Esophagus squamous epithelium (tissue), 5 donors: ENCODE data around the gene METTL1. TPM values are rescaled to one million over a fixed set of nuclear protein-coding genes. Genes with fewer than 3 reads are reported as not detected.

Experiments used
- DNase-seq: peaks from one replicate; lab custom pipeline; 2025; lab: John Stamatoyannopoulos, UW
- H3K27ac ChIP-seq, 4 donors: fragments of 200-600 bp; sonication (generic); one replicate each; pipeline ENCODE4 v1.5.1; 2016 to 2019; ENCODE audit warnings: mild to moderate bottlenecking in 1 of 4
- H3K27me3 ChIP-seq, 4 donors: fragments of 200-600 bp; sonication (generic); 1 replicate in 3 of 4; 2 replicates in 1 of 4; pipeline versions ENCODE4 v1.5.1 to v1.6.0; 2017 to 2021; ENCODE audit warnings: antibody characterized with exemption in 1 of 4
- H3K36me3 ChIP-seq, 3 donors: fragments of 200-600 bp; sonication (generic); one replicate each; pipeline ENCODE4 v1.5.1; 2016 to 2019
- H3K4me1 ChIP-seq, 3 donors: fragments of 200-600 bp; sonication (generic); one replicate each; pipeline ENCODE4 v1.5.1; 2017 to 2019
- H3K4me3 ChIP-seq, 4 donors: fragments of 200-600 bp; sonication (generic); 1 replicate in 3 of 4; 2 replicates in 1 of 4; pipeline ENCODE4 v1.5.1; 2016 to 2019; ENCODE audit warnings: mild to moderate bottlenecking in 2 of 4, moderate library complexity in 1 of 4
- H3K9me3 ChIP-seq, 3 donors: fragments of 200-600 bp; sonication (generic); one replicate each; pipeline ENCODE4 v1.5.1; 2016 to 2019
- POLR2A ChIP-seq, 4 donors: fragments of 450-650 bp; IDR thresholded peaks; one replicate each; pipeline ENCODE4 v1.6.1; 2017; ENCODE audit warnings: antibody characterized with exemption in 4 of 4, mild to moderate bottlenecking in 4 of 4, moderate library complexity in 3 of 4
- WGBS, 2 donors: methylation state at CpG; one replicate each; pipeline ENCODE4 v1.1.5; 2018; 5-methylcytosine and 5-hydroxymethylcytosine counted together
- intact Hi-C: fragments of 100-400 bp; cut with DNase I; formaldehyde crosslinking; loops from one replicate; pipeline ENCODE4 v1.15.0; 2022
- total RNA-seq, 4 donors: library from RNA; depleted of rRNA; stranded (reverse); fragments of >200 nt; gene quantifications; one replicate each; pipeline ENCODE4 v1.1.0, GENCODE V29; 2016
- TF ChIP-seq, protein P1 (sequence below), 6 experiments: fragments of 450-650 bp in 4 of 6; fragments of 200-600 bp in 2 of 6; sonication (generic) in 2 of 6; IDR thresholded peaks; one replicate each; pipeline ENCODE4 v1.5.1; 2016 to 2019; ENCODE audit warnings: antibody characterized with exemption in 6 of 6, mild to moderate bottlenecking in 4 of 6, moderate library complexity in 4 of 6
- donor health status: DM: yes; HTN: yes; CAD: no.

METTL1 gene
- total RNA-seq, 4 donors from 2014 or later = 6.7 to 16.8 (median 11.8) TPM

DNA sequence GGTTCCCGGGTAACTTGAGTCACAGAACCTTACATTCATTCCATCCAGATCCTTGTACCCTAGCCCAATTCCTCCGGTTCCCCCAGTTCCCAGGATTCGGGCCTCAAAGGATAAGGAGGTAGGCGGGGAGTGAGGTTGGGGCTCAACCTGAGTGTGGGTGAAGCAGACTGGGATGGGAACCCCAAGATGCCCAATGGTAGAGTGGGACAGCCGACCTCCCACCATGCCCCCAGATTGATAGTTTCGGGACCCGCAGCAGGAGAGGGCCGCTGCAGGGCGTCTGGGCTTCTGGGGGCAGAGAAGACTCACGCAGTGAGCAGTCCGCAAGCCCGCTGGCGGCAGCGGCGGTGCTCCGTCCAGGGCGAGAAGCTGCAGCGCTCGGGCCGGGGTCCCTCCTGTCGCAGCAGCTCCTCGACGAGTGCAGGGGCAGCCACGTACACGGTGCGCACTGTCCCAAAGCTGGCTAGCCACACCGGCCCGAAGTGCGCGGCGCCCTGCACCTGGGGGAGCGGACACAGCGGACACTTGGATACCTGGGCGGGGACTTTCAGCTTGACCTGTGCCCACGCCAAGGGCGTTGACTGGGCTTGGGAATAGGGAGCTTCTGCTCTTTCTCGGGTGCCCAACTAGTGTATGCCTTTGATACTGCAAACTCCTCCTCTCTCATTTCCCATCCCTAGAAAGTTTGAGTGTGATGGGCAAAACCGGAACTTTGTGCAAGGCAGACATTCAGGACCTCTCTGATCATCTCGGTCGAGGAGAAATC is 6.0 kb downstream of the METTL1 start:
- no peak for DNase-seq
- Histone ChIP-seq H3K4me3 (peak overlapping the region; percentile 23 to 70 (median 52)), H3K9me3 (no peaks in the 10 kb centered on the region), H3K27ac (no peak overlapping the region), H3K27me3 (peaks cover 0 to 55% (median 10%) of the 10 kb centered on the region in 4 donors), H3K4me1 (peaks cover 25 to 36% (median 27%) of the 10 kb centered on the region in 3 donors), H3K36me3 (peaks cover 0 to 33% (median 5%) of the 10 kb centered on the region in 3 donors)
- TF ChIP-seq, protein P1, sequence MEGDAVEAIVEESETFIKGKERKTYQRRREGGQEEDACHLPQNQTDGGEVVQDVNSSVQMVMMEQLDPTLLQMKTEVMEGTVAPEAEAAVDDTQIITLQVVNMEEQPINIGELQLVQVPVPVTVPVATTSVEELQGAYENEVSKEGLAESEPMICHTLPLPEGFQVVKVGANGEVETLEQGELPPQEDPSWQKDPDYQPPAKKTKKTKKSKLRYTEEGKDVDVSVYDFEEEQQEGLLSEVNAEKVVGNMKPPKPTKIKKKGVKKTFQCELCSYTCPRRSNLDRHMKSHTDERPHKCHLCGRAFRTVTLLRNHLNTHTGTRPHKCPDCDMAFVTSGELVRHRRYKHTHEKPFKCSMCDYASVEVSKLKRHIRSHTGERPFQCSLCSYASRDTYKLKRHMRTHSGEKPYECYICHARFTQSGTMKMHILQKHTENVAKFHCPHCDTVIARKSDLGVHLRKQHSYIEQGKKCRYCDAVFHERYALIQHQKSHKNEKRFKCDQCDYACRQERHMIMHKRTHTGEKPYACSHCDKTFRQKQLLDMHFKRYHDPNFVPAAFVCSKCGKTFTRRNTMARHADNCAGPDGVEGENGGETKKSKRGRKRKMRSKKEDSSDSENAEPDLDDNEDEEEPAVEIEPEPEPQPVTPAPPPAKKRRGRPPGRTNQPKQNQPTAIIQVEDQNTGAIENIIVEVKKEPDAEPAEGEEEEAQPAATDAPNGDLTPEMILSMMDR (IDR thresholded peaks at IDR 0.05) = no peak
- TF ChIP-seq POLR2A (IDR thresholded peaks at IDR 0.05) = no peak
- intact Hi-C loops = no loop called here
- WGBS, 2 donors = 2 to 4% methylated on average over 8 to 12 of the region's 40 CpGs

DNA sequence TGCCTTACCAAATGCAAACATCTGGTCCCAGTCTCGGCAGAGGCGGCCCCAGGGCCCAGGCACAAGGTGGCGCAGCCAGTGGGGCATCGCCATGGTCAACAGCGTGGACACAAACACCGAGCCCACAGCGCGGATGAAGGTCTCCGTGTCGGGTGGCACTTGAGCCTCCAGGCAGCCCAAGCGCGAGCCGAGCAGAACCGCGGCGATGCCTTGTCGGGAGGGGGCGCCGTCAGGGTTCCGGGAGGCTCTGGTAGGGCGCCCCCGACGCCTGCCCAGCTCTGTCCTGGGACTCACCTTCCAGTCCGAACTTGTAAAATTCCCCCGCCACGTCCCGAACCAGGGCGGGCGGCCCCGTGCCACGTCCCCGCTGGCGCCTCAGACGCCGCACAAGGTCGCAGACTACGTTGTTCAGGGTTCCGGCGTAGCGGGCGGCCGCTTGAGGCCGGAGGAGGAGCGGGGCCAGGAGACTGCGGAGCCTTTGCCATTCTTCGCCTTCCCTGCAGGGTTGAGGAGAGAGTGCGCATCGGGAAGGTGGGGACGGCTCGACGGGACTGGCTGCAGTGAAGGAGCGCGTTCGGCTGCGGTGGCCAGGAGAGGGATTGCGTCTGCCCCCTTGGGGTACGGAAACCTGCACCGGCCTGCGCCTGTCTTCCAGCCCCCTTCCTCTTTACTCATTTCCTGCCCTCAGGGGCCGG is 6.8 kb downstream of the METTL1 start:
- intact Hi-C loops = no loop called here
- peaks cover 0 to 26% (median 5%) of the 10 kb centered on the region in 3 donors for H3K36me3 ChIP-seq
- no peak for DNase-seq
- H3K9me3 ChIP-seq = no peaks in the 10 kb centered on the region
- WGBS, 2 donors = 0 to 7% methylated on average over 3 to 6 of the region's 60 CpGs
- peak overlapping the region; percentile 23 to 70 (median 52) for H3K4me3 ChIP-seq
- TF ChIP-seq, protein P1 (IDR thresholded peaks at IDR 0.05) = peak in 3 of 6 experiments; percentile 10 to 29 (median 24)
- TF ChIP-seq POLR2A (IDR thresholded peaks at IDR 0.05) = no peak
- H3K27ac ChIP-seq = no peak overlapping the region
- H3K27me3 ChIP-seq = peaks cover 0 to 55% (median 10%) of the 10 kb centered on the region in 4 donors
- H3K4me1 ChIP-seq = peaks cover 25 to 31% (median 26%) of the 10 kb centered on the region in 3 donors

DNA sequence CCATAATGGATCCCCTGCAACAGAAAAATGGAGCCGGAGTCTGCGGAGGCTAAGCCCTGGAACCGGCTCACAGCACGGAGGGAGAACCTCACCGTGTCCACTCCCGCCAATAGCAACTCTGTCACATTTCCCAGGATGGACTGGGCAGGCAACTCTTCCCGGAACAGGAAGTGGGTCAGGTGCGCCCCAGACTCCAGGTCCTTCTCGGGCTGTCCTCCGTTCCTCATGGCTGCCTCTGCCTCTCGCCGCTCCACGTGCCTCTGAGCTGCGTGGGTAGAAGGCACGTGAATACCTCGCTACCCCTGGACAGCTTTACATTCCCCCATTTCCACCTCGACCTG is 7.3 kb downstream of the METTL1 start:
- Histone ChIP-seq H3K4me3 (peak overlapping the region; percentile 23 to 70 (median 52)), H3K36me3 (peaks cover 0 to 21% (median 5%) of the 10 kb centered on the region in 3 donors), H3K4me1 (peaks cover 25 to 31% (median 26%) of the 10 kb centered on the region in 3 donors), H3K27me3 (peaks cover 0 to 55% (median 10%) of the 10 kb centered on the region in 4 donors), H3K9me3 (no peaks in the 10 kb centered on the region), H3K27ac (no peak overlapping the region)
- no peak for DNase-seq
- WGBS, 2 donors = 0 to 19% methylated on average over 2 to 15 of the region's 17 CpGs
- intact Hi-C loops = no loop called here
- TF ChIP-seq POLR2A (IDR thresholded peaks at IDR 0.05) = no peak
- TF ChIP-seq, protein P1 (IDR thresholded peaks at IDR 0.05) = no peak

DNA sequence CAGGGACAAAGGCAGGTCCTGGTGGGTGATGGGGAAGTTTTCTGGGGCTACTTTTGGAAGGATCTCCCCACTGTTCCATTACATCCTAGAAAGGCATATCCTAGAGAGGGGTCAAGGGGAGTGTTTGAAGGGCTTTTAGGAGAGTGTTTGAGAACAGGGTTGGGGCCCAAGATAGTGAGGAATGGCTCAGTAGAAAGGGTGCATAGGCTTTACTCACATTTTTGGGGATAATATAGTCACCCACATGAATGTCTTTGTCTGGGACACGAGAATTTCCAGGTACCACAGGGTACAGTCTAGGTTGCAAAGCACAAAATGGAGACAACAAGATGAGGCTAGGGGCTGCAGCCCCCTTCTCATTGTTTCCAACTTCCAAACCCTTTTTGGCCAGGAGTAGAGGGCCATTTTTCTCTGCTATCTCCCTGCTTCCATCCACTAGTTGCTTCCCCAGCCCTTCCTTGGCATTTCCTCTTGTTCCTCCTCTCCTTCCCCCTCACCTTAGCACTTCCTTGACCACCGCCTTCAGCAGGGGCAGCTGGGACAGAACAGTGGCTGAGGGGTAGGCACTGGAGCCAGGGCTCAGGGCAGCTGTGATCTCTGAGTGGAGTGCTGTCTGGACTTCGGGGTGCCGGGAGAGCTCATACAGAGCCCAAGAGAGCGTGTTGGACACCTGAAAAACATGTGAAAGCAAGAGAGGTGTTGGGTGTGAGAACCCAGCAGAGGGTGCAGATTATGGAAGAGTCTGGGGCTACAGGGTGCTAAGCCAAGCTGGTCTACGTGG is 7.8 kb downstream of the METTL1 start:
- H3K36me3 ChIP-seq = peaks cover 0 to 18% (median 0%) of the 10 kb centered on the region in 3 donors
- DNase-seq = no peak
- WGBS, 2 donors = 64 to 91% methylated on average over 1 to 2 of the region's 6 CpGs

More for the DNA sequence above, 7.8 kb downstream of the METTL1 start:
- no peaks in the 10 kb centered on the region for H3K9me3 ChIP-seq
- H3K27me3 ChIP-seq = peaks cover 0 to 55% (median 10%) of the 10 kb centered on the region in 4 donors
- no peak overlapping the region for H3K27ac ChIP-seq
- peaks cover 25 to 31% (median 26%) of the 10 kb centered on the region in 3 donors for H3K4me1 ChIP-seq
- H3K4me3 ChIP-seq = peak overlapping the region in 2 of 4 donors; percentile 52 to 70
- TF ChIP-seq, protein P1 (IDR thresholded peaks at IDR 0.05) = no peak
- no peak for TF ChIP-seq POLR2A (IDR thresholded peaks at IDR 0.05)
- intact Hi-C loops = no loop called here
